Measurements from ENCODE around the gene PGR. TPM values are rescaled to one million over a fixed set of nuclear protein-coding genes. Genes with fewer than 3 reads are reported as not detected.

Gene PGR
- total and polyA plus RNA-seq, 11 donors: 1.4 to 13.9 (median 10.6) TPM

DNA sequence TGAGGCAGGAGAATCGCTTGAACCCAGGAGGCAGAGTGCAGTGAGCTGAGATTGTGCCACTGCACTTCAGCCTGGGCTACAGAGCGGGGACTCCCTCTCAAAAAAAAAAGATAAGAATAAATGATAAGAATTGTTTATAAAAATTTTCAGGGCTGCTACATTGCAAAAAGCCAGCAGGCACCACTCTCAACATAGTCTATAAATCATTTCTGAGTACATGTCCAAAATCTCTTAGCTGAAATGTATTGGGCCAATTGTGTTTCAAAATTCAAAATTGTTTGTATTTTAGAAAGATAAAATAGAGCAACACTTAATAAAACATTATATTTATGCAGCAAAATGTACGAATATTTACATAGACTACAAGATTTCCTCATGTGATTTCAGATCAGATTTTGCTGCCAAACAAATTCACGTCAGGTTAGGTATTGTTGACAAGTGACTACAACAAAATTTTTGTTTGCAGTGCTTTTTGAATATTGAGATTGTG is 13.9 kb downstream of the PGR start:
- H3K27ac ChIP-seq: no peak overlapping the region
- DNase-seq (no peak), ATAC-seq (no peak)
- 73 to 88% (median 76%) methylated on average over 4 of the region's 4 CpGs for WGBS, 4 donors
- H3K36me3 ChIP-seq: peaks cover 0 to 13% (median 0%) of the 10 kb centered on the region in 9 donors
- no peak overlapping the region for H3K4me3 ChIP-seq
- intact Hi-C loops (cut with DNase I): no loop called here
- H3K9me3 ChIP-seq: peaks cover 0 to 4% (median 0%) of the 10 kb centered on the region in 12 donors
- H3K27me3 ChIP-seq: no peaks in the 10 kb centered on the region
- TF ChIP-seq, protein P1, sequence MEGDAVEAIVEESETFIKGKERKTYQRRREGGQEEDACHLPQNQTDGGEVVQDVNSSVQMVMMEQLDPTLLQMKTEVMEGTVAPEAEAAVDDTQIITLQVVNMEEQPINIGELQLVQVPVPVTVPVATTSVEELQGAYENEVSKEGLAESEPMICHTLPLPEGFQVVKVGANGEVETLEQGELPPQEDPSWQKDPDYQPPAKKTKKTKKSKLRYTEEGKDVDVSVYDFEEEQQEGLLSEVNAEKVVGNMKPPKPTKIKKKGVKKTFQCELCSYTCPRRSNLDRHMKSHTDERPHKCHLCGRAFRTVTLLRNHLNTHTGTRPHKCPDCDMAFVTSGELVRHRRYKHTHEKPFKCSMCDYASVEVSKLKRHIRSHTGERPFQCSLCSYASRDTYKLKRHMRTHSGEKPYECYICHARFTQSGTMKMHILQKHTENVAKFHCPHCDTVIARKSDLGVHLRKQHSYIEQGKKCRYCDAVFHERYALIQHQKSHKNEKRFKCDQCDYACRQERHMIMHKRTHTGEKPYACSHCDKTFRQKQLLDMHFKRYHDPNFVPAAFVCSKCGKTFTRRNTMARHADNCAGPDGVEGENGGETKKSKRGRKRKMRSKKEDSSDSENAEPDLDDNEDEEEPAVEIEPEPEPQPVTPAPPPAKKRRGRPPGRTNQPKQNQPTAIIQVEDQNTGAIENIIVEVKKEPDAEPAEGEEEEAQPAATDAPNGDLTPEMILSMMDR (IDR thresholded peaks at IDR 0.05): no peak
- no peak for TF ChIP-seq POLR2A (IDR thresholded peaks at IDR 0.05)
- H3K4me1 ChIP-seq: no peaks in the 10 kb centered on the region

DNA sequence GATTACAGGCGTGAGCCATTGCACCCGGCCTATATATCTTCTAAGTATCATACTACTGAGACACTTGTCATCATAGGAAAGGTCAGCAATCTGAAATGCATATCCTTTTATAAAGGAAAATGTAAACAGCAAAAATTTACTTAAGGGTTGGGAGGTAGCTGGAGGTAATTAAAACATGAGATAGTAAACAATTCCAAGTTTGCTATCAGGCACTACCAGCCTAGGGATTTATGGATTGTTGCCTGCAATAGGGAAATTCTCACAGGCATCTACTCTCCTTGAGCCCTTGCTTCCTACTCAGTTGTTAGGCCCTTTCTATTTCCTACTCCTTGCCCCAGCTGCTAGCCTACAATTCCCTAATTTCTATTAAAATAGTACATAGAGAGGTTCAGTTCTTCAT is 16.1 kb downstream of the PGR start:
- no peak for DNase-seq
- 92 to 98% (median 96%) methylated on average over 2 of the region's 2 CpGs for WGBS, 4 donors
- H3K4me3 ChIP-seq: no peak overlapping the region
- H3K27me3 ChIP-seq: no peaks in the 10 kb centered on the region
- ATAC-seq: no peak
- no peaks in the 10 kb centered on the region for H3K4me1 ChIP-seq
- no peak overlapping the region for H3K27ac ChIP-seq
- H3K36me3 ChIP-seq: peaks cover 0 to 6% (median 0%) of the 10 kb centered on the region in 9 donors
- intact Hi-C loops (cut with DNase I): no loop called here
- TF ChIP-seq POLR2A (IDR thresholded peaks at IDR 0.05): no peak
- TF ChIP-seq, protein P1 (IDR thresholded peaks at IDR 0.05): no peak
- peaks cover 0 to 10% (median 0%) of the 10 kb centered on the region in 12 donors for H3K9me3 ChIP-seq

DNA sequence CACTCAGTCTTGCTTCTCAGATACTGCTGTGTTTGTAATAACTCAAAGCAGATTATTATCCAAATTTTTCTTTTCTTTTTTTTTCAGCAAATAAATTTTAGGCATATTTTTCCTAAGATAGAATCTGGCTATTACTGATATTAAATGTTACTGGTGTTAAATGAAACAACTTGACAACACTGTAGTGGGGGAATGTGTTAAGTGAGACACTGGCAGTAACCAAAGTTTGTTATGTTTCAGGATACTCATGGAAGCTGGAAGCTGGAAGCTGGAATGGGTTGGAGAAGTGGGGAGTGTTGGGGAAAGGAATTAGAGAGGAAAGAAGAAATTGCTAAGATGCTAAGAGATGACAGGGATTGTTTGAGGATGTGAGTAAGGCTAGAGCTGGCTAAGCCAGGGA is 24.9 kb downstream of the PGR start:
- no peak overlapping the region for H3K4me3 ChIP-seq
- peaks cover 0 to 18% (median 5%) of the 10 kb centered on the region in 12 donors for H3K4me1 ChIP-seq
- H3K27me3 ChIP-seq: no peaks in the 10 kb centered on the region
- no peaks in the 10 kb centered on the region for H3K36me3 ChIP-seq
- no peak for TF ChIP-seq POLR2A (IDR thresholded peaks at IDR 0.05)
- H3K27ac ChIP-seq: no peak overlapping the region
- ATAC-seq: no peak
- H3K9me3 ChIP-seq: peaks cover 0 to 8% (median 1%) of the 10 kb centered on the region in 12 donors
- no peak for DNase-seq
- intact Hi-C loops (cut with DNase I): loop anchor here in 2 of 10 donors (2.0 to 5.0 kb wide), 2 partner anchors 14 to 42 kb away; no protein-coding TSS in a partner anchor

DNA sequence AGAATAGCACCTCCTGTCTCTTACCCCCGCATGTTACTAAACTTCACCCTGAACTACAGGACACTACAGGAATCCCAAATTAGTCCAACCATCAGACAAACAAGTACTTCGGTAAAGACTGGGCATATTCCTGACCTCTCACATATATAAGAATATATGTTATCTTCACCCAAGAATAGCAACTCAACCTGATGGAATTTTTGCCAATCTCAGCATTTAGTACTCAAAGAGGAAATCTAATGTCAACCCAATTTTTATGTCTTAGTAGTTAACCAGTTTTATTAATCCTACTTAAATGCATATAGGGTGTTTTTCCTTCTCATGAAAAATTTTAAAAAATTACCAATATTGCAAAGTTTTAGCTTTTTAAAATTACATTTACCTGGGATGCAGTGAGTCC is 26.2 kb downstream of the PGR start:
- H3K27ac ChIP-seq: no peak overlapping the region
- H3K27me3 ChIP-seq: no peaks in the 10 kb centered on the region
- H3K36me3 ChIP-seq: peaks cover 0 to 3% (median 0%) of the 10 kb centered on the region in 9 donors
- no peak for TF ChIP-seq POLR2A (IDR thresholded peaks at IDR 0.05)
- TF ChIP-seq, protein P1 (IDR thresholded peaks at IDR 0.05): no peak
- H3K9me3 ChIP-seq: peaks cover 0 to 6% (median 0%) of the 10 kb centered on the region in 12 donors
- WGBS, 4 donors: 79 to 90% (median 84%) methylated on average over 2 of the region's 2 CpGs
- no peak overlapping the region for H3K4me3 ChIP-seq
- no peak for DNase-seq
- ATAC-seq: no peak
- H3K4me1 ChIP-seq: peaks cover 0 to 22% (median 5%) of the 10 kb centered on the region in 12 donors
- intact Hi-C loops (cut with DNase I): loop anchor here in 1 of 10 donors (5.0 kb wide), 1 partner anchor 41 kb away; no protein-coding TSS in a partner anchor

DNA sequence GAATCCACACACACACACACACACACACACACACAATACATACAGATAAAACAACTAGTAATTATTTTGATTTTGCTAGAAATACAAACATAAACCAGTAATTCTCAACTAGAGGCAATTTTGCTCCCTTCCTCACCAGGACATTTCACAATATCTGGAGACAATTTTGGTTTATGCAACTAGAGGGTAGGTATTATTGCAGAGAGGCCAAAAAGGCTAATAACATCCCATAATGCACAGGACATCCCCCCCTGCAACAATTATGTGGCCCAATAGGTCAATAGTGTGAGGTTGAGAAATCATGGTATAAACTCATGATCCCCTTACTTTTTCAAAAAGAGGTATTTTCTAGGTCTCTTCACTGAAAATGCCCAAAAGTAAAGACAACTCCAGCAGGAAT is 29.0 kb downstream of the PGR start:
- H3K27me3 ChIP-seq: no peaks in the 10 kb centered on the region
- peak overlapping the region in 1 of 12 donors; percentile 3 for H3K27ac ChIP-seq
- intact Hi-C loops (cut with DNase I): loop anchor here in 1 of 10 donors (5.0 kb wide), 1 partner anchor 38 kb away; no protein-coding TSS in a partner anchor
- DNase-seq (no peak), ATAC-seq (no peak)
- TF ChIP-seq POLR2A (IDR thresholded peaks at IDR 0.05): no peak
- TF ChIP-seq, protein P1 (IDR thresholded peaks at IDR 0.05): no peak
- peaks cover 0 to 3% (median 0%) of the 10 kb centered on the region in 9 donors for H3K36me3 ChIP-seq
- peaks cover 0 to 40% (median 9%) of the 10 kb centered on the region in 12 donors for H3K4me1 ChIP-seq
- H3K4me3 ChIP-seq: no peak overlapping the region
- peaks cover 0 to 1% (median 0%) of the 10 kb centered on the region in 12 donors for H3K9me3 ChIP-seq
